Activated CD8-positive, alpha-beta T cell treated with anti-CD3 and anti-CD28 coated beads for 36 hours (primary cell): ENCODE data around the gene NUDT8. TPM values are rescaled to one million over a fixed set of nuclear protein-coding genes. Genes with fewer than 3 reads are reported as not detected.
A peak's percentile ranks its signal among the peaks of the same experiment; 100 is the strongest.

ENCODE experiments used
- ATAC-seq: fragments of 200-7000 bp; cut with Tn5 transposase; one replicate; pipeline ENCODE4 v1.10.0; 2021; ENCODE audit warnings: mild to moderate bottlenecking, moderate library complexity
- CTCF ChIA-PET: fragments of 350-600 bp; sonication (Branson Sonifier 250); formaldehyde crosslinking; loops from one replicate; lab custom pipeline; 2021; ENCODE audit warnings: antibody characterized with exemption; lab: Charles Lee
- POLR2A ChIA-PET: fragments of 350-600 bp; sonication (Branson Sonifier 250); formaldehyde crosslinking; loops from one replicate; lab custom pipeline; 2021; ENCODE audit warnings: antibody characterized with exemption; lab: Charles Lee
- DNase-seq: peaks from one replicate; pipeline ENCODE4 v3.0.0-alpha.2; 2020
- H3K27ac Mint-ChIP-seq: one replicate; pipeline ENCODE4 v1.8.0; 2021; ENCODE audit warnings: mild to moderate bottlenecking, mixed read lengths
- H3K27me3 Mint-ChIP-seq: one replicate; pipeline ENCODE4 v1.8.0; 2021; ENCODE audit warnings: mixed read lengths
- H3K36me3 Mint-ChIP-seq: one replicate; pipeline ENCODE4 v1.8.0; 2021; ENCODE audit warnings: low read depth, mixed read lengths
- H3K4me1 Mint-ChIP-seq: one replicate; pipeline ENCODE4 v1.8.0; 2021; ENCODE audit warnings: low read depth, mixed read lengths
- H3K4me3 Mint-ChIP-seq: one replicate; pipeline ENCODE4 v1.8.0; 2021; ENCODE audit warnings: mild to moderate bottlenecking, moderate library complexity, mixed read lengths
- H3K9me3 Mint-ChIP-seq: one replicate; pipeline ENCODE4 v1.8.0; 2021; ENCODE audit warnings: mixed read lengths
- intact Hi-C: fragments of 100-400 bp; cut with micrococcal nuclease; formaldehyde crosslinking; loops from one replicate; pipeline ENCODE4 v1.10.0; 2022
- total RNA-seq, 2 experiments: library from RNA; stranded (reverse); gene quantifications; one replicate each; pipeline ENCODE4 v1.2.3, GENCODE V29; 2021
- TF ChIP-seq, protein P1 (sequence below): fragments of 200-600 bp; IDR thresholded peaks from one replicate; pipeline ENCODE4 v1.8.0; 2022; ENCODE audit warnings: antibody characterized with exemption, mild to moderate bottlenecking

NUDT8 gene
- total RNA-seq, 2 experiments from 2014 or later: 35.5 to 39.5 TPM

DNA sequence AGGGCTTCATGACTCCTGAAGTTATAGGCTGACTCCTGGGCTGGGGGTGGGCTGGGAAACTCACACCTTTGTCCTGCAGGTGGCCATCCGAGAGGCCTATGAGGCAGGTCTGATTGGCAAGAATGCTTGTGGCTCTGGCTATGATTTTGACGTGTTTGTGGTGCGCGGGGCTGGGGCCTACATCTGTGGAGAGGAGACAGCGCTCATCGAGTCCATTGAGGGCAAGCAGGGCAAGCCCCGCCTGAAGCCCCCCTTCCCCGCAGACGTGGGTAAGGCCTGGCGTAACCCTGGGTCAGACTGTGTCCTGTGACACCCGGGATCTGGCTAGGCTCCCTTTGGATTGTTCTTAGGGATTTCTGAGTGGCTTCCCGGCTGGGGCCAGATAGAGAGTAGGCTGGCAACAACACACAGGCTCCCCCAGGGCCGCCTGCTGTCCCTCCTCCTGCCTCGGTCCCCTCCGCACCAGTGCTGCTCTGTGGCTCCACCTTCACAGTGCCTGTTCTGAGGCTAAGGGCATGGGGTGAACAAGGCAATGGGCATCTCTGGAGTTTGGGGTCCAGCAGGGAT lies 19.4 kb downstream of the NUDT8 start:
- Mint-ChIP-seq H3K9me3 (no peaks in the 10 kb centered on the region), H3K4me1 (peaks cover 34% of the 10 kb centered on the region), H3K27ac (no peak overlapping the region), H3K4me3 (no peak overlapping the region), H3K36me3 (peaks cover 30% of the 10 kb centered on the region), H3K27me3 (no peaks in the 10 kb centered on the region)
- intact Hi-C loops: no loop called here
- POLR2A ChIA-PET: no interaction called here
- ATAC-seq (no peak), DNase-seq (no peak)
- TF ChIP-seq, protein P1, sequence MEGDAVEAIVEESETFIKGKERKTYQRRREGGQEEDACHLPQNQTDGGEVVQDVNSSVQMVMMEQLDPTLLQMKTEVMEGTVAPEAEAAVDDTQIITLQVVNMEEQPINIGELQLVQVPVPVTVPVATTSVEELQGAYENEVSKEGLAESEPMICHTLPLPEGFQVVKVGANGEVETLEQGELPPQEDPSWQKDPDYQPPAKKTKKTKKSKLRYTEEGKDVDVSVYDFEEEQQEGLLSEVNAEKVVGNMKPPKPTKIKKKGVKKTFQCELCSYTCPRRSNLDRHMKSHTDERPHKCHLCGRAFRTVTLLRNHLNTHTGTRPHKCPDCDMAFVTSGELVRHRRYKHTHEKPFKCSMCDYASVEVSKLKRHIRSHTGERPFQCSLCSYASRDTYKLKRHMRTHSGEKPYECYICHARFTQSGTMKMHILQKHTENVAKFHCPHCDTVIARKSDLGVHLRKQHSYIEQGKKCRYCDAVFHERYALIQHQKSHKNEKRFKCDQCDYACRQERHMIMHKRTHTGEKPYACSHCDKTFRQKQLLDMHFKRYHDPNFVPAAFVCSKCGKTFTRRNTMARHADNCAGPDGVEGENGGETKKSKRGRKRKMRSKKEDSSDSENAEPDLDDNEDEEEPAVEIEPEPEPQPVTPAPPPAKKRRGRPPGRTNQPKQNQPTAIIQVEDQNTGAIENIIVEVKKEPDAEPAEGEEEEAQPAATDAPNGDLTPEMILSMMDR: no peak
- CTCF ChIA-PET: no interaction called here

DNA sequence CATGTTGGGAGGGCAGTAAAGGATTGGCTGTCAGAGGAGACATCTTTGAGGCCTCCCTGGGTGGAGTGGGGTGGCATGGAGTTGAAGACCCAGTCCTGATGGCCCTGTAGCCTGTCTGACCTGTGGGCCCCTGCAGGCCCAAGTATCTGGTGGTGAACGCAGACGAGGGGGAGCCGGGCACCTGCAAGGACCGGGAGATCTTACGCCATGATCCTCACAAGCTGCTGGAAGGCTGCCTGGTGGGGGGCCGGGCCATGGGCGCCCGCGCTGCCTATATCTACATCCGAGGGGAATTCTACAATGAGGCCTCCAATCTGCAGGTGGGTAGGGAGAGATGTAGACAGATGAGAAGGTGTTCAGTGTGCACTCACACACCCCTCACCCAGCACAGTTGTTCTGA lies 20.4 kb downstream of the NUDT8 start:
- ChIA-PET POLR2A (interaction anchor here (1.3 to 3.0 kb wide), 3 partner anchors 13 to 25 kb away, joined by 3 to 10 read pairs (median 3); partner anchors contain the start of gene NUDT8), CTCF (interaction anchor here (0.9 kb wide), 1 partner anchor 48 kb away, joined by 3 read pairs; no protein-coding TSS in a partner anchor)
- Mint-ChIP-seq H3K27ac (no peak overlapping the region), H3K4me3 (no peak overlapping the region), H3K9me3 (no peaks in the 10 kb centered on the region), H3K36me3 (peaks cover 30% of the 10 kb centered on the region), H3K27me3 (no peaks in the 10 kb centered on the region), H3K4me1 (peaks cover 29% of the 10 kb centered on the region)
- intact Hi-C loops: no loop called here
- no peak for DNase-seq
- no peak for ATAC-seq
- TF ChIP-seq, protein P1: no peak

DNA sequence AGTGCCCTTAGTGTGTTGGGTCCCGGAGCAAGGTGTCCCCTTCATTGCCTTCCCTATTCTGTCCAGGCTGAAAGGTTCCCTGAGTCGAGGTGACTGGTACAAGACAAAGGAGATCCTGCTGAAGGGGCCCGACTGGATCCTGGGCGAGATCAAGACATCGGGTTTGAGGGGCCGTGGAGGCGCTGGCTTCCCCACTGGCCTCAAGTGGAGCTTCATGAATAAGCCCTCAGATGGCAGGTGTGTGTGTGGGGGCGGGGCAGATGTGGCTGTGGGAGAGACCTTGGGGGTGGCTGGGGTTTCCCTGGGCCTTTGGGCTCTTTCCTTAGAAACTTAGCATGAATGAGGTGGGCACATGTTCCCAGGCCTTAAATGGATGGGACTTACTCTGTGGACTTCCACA lies 21.3 kb downstream of the NUDT8 start:
- ATAC-seq: no peak
- TF ChIP-seq, protein P1: no peak
- intact Hi-C loops: no loop called here
- Mint-ChIP-seq H3K9me3 (no peaks in the 10 kb centered on the region), H3K27me3 (no peaks in the 10 kb centered on the region), H3K27ac (peak overlapping the region; percentile 88), H3K36me3 (peaks cover 30% of the 10 kb centered on the region), H3K4me3 (peak overlapping the region; percentile 93), H3K4me1 (peaks cover 23% of the 10 kb centered on the region)
- ChIA-PET CTCF (interaction anchor here (0.5 to 1.4 kb wide), 2 partner anchors 36 to 370 kb away, joined by 3 read pairs; no protein-coding TSS in a partner anchor), POLR2A (interaction anchor here (1.6 to 3.0 kb wide), 2 partner anchors 21 to 24 kb away, joined by 3 to 10 read pairs; partner anchors contain the start of gene NUDT8)
- DNase-seq: no peak

DNA sequence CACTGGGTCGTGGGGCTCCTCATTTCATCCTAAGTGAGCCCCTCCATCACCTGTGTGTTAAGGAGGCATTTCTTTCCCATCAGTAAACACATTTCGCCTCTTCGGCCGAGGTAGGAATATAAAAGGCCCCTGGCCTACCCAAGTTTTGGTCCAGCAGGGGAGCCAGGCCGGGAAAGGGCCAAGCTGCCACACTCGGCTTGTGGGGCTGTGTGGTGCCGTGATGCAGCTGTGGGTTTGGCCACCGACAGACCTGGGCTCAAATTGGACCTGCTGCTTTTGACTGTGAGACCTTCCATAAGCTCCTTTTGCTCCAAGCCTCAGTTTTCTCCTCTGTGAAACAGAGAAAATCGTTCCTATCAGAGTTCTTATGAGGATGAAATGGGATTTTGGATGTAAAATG lies 22.2 kb downstream of the NUDT8 start:
- CTCF ChIA-PET: interaction anchor here (1.4 kb wide), 1 partner anchor 35 kb away, joined by 3 read pairs; no protein-coding TSS in a partner anchor
- Mint-ChIP-seq H3K27ac (peak overlapping the region; percentile 88), H3K27me3 (peaks cover 4% of the 10 kb centered on the region), H3K9me3 (no peaks in the 10 kb centered on the region), H3K4me3 (peak overlapping the region; percentile 93), H3K4me1 (peaks cover 15% of the 10 kb centered on the region), H3K36me3 (peaks cover 26% of the 10 kb centered on the region)
- TF ChIP-seq, protein P1: no peak
- intact Hi-C loops: no loop called here
- ATAC-seq: no peak
- DNase-seq: no peak
- POLR2A ChIA-PET: interaction anchor here (0.7 to 3.0 kb wide), 2 partner anchors 22 to 853 kb away, joined by 3 to 10 read pairs; partner anchors contain the start of gene NUDT8
